ENCODE measurements around the gene SLC9A8.

SLC9A8 gene

GRCh38 chr20:49899541-49900383 is 87.1 kb downstream of the SLC9A8 start:
- DNase-seq: no peak

GRCh38 chr20:49901588-49901987 is 89.0 kb downstream of the SLC9A8 start:
- DNase-seq: no peak

GRCh38 chr20:49904440-49905214 is 92.0 kb downstream of the SLC9A8 start:
- DNase-seq: no peak

GRCh38 chr20:49905415-49906091 is 92.9 kb downstream of the SLC9A8 start:
- no peak for DNase-seq

- DNase-seq: no peak
Observed at GRCh38 chr20:49906101-49906604, 93.5 kb downstream of the SLC9A8 start.

- no peak for DNase-seq
Observed at GRCh38 chr20:49906615-49907154, 94.1 kb downstream of the SLC9A8 start.

- DNase-seq: no peak
Observed at GRCh38 chr20:49907405-49908257, 95.0 kb downstream of the SLC9A8 start.

GRCh38 chr20:49908258-49908565 is 95.6 kb downstream of the SLC9A8 start:
- DNase-seq: no peak

GRCh38 chr20:49909499-49910339 is 97.1 kb downstream of the SLC9A8 start:
- no peak for DNase-seq

- no peak for DNase-seq
Observed at GRCh38 chr20:49910340-49910706, 97.7 kb downstream of the SLC9A8 start.

- no peak for DNase-seq
Observed at GRCh38 chr20:49913399-49914047, 100.9 kb downstream of the SLC9A8 start.

- DNase-seq: no peak
Observed at GRCh38 chr20:49914310-49915117, 101.9 kb downstream of the SLC9A8 start.

GRCh38 chr20:49915118-49915379 is 102.4 kb downstream of the SLC9A8 start:
- DNase-seq: no peak

- DNase-seq: peak; percentile 94
Observed at GRCh38 chr20:49915380-49916145, 102.9 kb downstream of the SLC9A8 start, which contains the start of gene SPATA2. Gene SPATA2, minus strand, starts transcription at chr20:49915529. Its CDS starts 7,039 bp downstream, at chr20:49908490.

GRCh38 chr20:49916146-49917002 is 103.7 kb downstream of the SLC9A8 start:
- no peak for DNase-seq

GRCh38 chr20:49918446-49918845 is 105.8 kb downstream of the SLC9A8 start:
- DNase-seq: no peak

GRCh38 chr20:49919009-49919408 is 106.4 kb downstream of the SLC9A8 start:
- no peak for DNase-seq

GRCh38 chr20:49919461-49919860 is 106.8 kb downstream of the SLC9A8 start:
- no peak for DNase-seq
